Mesenchymal stem cell (in vitro differentiated cells and primary cell): ENCODE measurements around the gene CD1C.
"Not testable (repeated sequence)": the region's sequence is repeated elsewhere in the genome, so short reads cannot be mapped to it uniquely, and the experiment has no call there.

ENCODE experiments used
- DNase-seq: peaks from one replicate; pipeline ENCODE4 v3.0.0-alpha.2; 2013
- H2AFZ ChIP-seq: one replicate; pipeline ENCODE4 v1.6.1; 2013; ENCODE audit warnings: low read depth, mild to moderate bottlenecking, control low read depth, inconsistent platforms, low read length, moderate library complexity
- H2AK5ac ChIP-seq: 2 replicates; pipeline ENCODE4 v1.6.1; 2013; ENCODE audit warnings: low read length, moderate library complexity, mild to moderate bottlenecking, inconsistent platforms; ENCODE audit not compliant: severe bottlenecking
- H2BK120ac ChIP-seq: one replicate; pipeline ENCODE4 v1.6.1; 2013; ENCODE audit warnings: low read depth, mild to moderate bottlenecking, inconsistent platforms, low read length, moderate library complexity
- H2BK12ac ChIP-seq, 2 experiments: one replicate each; pipeline ENCODE4 v1.6.1; 2013; ENCODE audit warnings: inconsistent platforms in 2 of 2, low read length in 2 of 2, mild to moderate bottlenecking in 2 of 2, moderate library complexity in 2 of 2, control low read depth in 1 of 2
- H2BK15ac ChIP-seq: one replicate; pipeline ENCODE4 v1.6.1; 2013; ENCODE audit warnings: mild to moderate bottlenecking, low read depth, inconsistent platforms; ENCODE audit not compliant: poor library complexity, severe bottlenecking
- H2BK5ac ChIP-seq: 2 replicates; pipeline ENCODE4 v1.6.1; 2013; ENCODE audit warnings: low read depth, mild to moderate bottlenecking, low read length, control low read depth, inconsistent platforms; ENCODE audit not compliant: poor library complexity, severe bottlenecking
- H3K14ac ChIP-seq, 2 experiments: one replicate each; pipeline ENCODE4 v1.6.1; 2013; ENCODE audit warnings: inconsistent platforms in 2 of 2, low read length in 2 of 2, control low read depth in 1 of 2, mild to moderate bottlenecking in 1 of 2, moderate library complexity in 1 of 2
- H3K18ac ChIP-seq, 2 experiments: one replicate each; pipeline ENCODE4 v1.6.1; 2013; ENCODE audit warnings: inconsistent platforms in 2 of 2, low read length in 2 of 2, control low read depth in 1 of 2, low read depth in 1 of 2, mild to moderate bottlenecking in 1 of 2
- H3K23ac ChIP-seq, 2 experiments: one replicate each; pipeline ENCODE4 v1.6.1; 2013; ENCODE audit warnings: inconsistent platforms in 2 of 2, low read length in 2 of 2, mild to moderate bottlenecking in 2 of 2, moderate library complexity in 2 of 2, control low read depth in 1 of 2
- H3K27ac ChIP-seq: 2 replicates; pipeline ENCODE4 v1.5.1; 2013; ENCODE audit warnings: mild to moderate bottlenecking, moderate library complexity, low read length, control low read depth, inconsistent platforms; ENCODE audit not compliant: poor library complexity, severe bottlenecking
- H3K27me3 ChIP-seq, 2 experiments: 2 replicates each; pipeline versions ENCODE4 v1.6.1 to v1.7.0; 2013; ENCODE audit warnings: low read length in 2 of 2, mild to moderate bottlenecking in 2 of 2, moderate library complexity in 2 of 2, control low read depth in 1 of 2, inconsistent platforms in 1 of 2; ENCODE audit not compliant: control insufficient read depth in 1 of 2, insufficient read depth in 1 of 2
- H3K36me3 ChIP-seq, 2 experiments: 2 replicates each; pipeline versions ENCODE4 v1.6.1 to v1.7.0; 2013; ENCODE audit warnings: low read length in 2 of 2, control low read depth in 1 of 2, inconsistent platforms in 1 of 2, low read depth in 1 of 2, mild to moderate bottlenecking in 1 of 2; ENCODE audit not compliant: insufficient read depth in 2 of 2, control insufficient read depth in 1 of 2
- H3K4ac ChIP-seq, 2 experiments: one replicate each; pipeline ENCODE4 v1.6.1; 2013; ENCODE audit warnings: inconsistent platforms in 2 of 2, low read length in 2 of 2, mild to moderate bottlenecking in 2 of 2, moderate library complexity in 2 of 2, control low read depth in 1 of 2, low read depth in 1 of 2
- H3K4me1 ChIP-seq: 2 replicates; pipeline ENCODE4 v1.6.1; 2013; ENCODE audit warnings: low read depth, low read length, control low read depth; ENCODE audit not compliant: control insufficient read depth, insufficient read depth
- H3K4me2 ChIP-seq: 2 replicates; pipeline ENCODE4 v1.6.1; 2013; ENCODE audit warnings: low read length, mild to moderate bottlenecking, inconsistent platforms; ENCODE audit not compliant: poor library complexity, severe bottlenecking
- H3K4me3 ChIP-seq, 2 experiments: 2 replicates each; pipeline versions ENCODE4 v1.5.1 to v1.7.0; 2013; ENCODE audit warnings: low read length in 2 of 2, mild to moderate bottlenecking in 2 of 2, control low read depth in 1 of 2, low read depth in 1 of 2; ENCODE audit not compliant: insufficient read depth in 1 of 2
- H3K79me1 ChIP-seq: replicated peaks from 2 replicates; pipeline ENCODE4 v1.6.1; 2013; ENCODE audit warnings: mild to moderate bottlenecking, control low read depth, low read length, inconsistent platforms; ENCODE audit not compliant: poor library complexity, severe bottlenecking
- H3K9ac ChIP-seq: 2 replicates; pipeline ENCODE4 v1.7.0; 2013; ENCODE audit warnings: mild to moderate bottlenecking, low read length, moderate library complexity
- H3K9me3 ChIP-seq: 2 replicates; pipeline ENCODE4 v1.7.0; 2013; ENCODE audit warnings: mild to moderate bottlenecking, low read length; ENCODE audit not compliant: control insufficient read depth
- H4K8ac ChIP-seq: one replicate; pipeline ENCODE4 v1.6.1; 2013; ENCODE audit warnings: inconsistent platforms, mild to moderate bottlenecking, low read length, moderate library complexity
- H4K91ac ChIP-seq: one replicate; pipeline ENCODE4 v1.6.1; 2013; ENCODE audit warnings: mild to moderate bottlenecking, low read length, inconsistent platforms
- WGBS: methylation state at CpG from one replicate; pipeline ENCODE4 v1.1.7; 2013; ENCODE audit warnings: mixed read lengths; 5-methylcytosine and 5-hydroxymethylcytosine counted together

Gene CD1C

GRCh38 chr1:158335213-158335532 lies 45.5 kb downstream of the CD1C start:
- Histone ChIP-seq H3K4ac (no peak overlapping the region), H4K91ac (no peak overlapping the region), H3K4me2 (no peak overlapping the region), H3K4me1 (no peaks in the 10 kb centered on the region), H3K9me3 (no peaks in the 10 kb centered on the region), H3K27me3 (no peaks in the 10 kb centered on the region), H2BK120ac (no peak overlapping the region), H2BK15ac (no peak overlapping the region), H2BK5ac (no peak overlapping the region), H2AK5ac (no peak overlapping the region), H3K27ac (no peak overlapping the region), H3K79me1 (no peaks in the 10 kb centered on the region), H3K4me3 (no peak overlapping the region), H4K8ac (no peak overlapping the region), H3K9ac (no peak overlapping the region), H3K18ac (no peak overlapping the region), H3K14ac (no peak overlapping the region), H3K36me3 (no peaks in the 10 kb centered on the region), H2AFZ (no peak overlapping the region), H3K23ac (no peak overlapping the region), H2BK12ac (no peak overlapping the region)
- DNase-seq, result no peak

- H3K4me2 ChIP-seq, H3K9ac ChIP-seq, H3K27me3 ChIP-seq, H2BK12ac ChIP-seq, H3K18ac ChIP-seq, DNase-seq, H3K27ac ChIP-seq, H2AK5ac ChIP-seq, H3K79me1 ChIP-seq, H3K4me3 ChIP-seq, H3K23ac ChIP-seq, H3K36me3 ChIP-seq, H3K4me1 ChIP-seq, H2BK5ac ChIP-seq, H3K14ac ChIP-seq, H3K9me3 ChIP-seq, H3K4ac ChIP-seq, H4K91ac ChIP-seq, H2AFZ ChIP-seq, H4K8ac ChIP-seq, H2BK15ac ChIP-seq, H2BK120ac ChIP-seq: not testable (repeated sequence)
- 56% methylated on average over 7 of the region's 7 CpGs for WGBS
These were observed 46.7 kb downstream of the CD1C start for GRCh38 chr1:158336413-158336812.
